Ovary (tissue), 3 donors: ENCODE data around the gene RASAL2.

Experiments used
- EP300 ChIP-seq: sonication (generic); formaldehyde crosslinking; IDR thresholded peaks from one replicate; pipeline ENCODE4 v1.6.1; 2017; ENCODE audit warnings: antibody characterized with exemption
- POLR2A ChIP-seq: fragments of 450-650 bp; IDR thresholded peaks from one replicate; pipeline ENCODE4 v1.6.1; 2017; ENCODE audit warnings: antibody characterized with exemption, mild to moderate bottlenecking, moderate library complexity
- TF ChIP-seq, protein P1 (sequence below), 3 donors: fragments of 450-650 bp in 2 of 3; fragments of 200-600 bp in 1 of 3; IDR thresholded peaks; one replicate each; pipeline versions ENCODE4 v1.5.1 to v1.8.0; 2016 to 2022; ENCODE audit warnings: antibody characterized with exemption in 3 of 3, mild to moderate bottlenecking in 1 of 3
- donor health status: DM: no; HTN: no; CAD: no.

DNA sequence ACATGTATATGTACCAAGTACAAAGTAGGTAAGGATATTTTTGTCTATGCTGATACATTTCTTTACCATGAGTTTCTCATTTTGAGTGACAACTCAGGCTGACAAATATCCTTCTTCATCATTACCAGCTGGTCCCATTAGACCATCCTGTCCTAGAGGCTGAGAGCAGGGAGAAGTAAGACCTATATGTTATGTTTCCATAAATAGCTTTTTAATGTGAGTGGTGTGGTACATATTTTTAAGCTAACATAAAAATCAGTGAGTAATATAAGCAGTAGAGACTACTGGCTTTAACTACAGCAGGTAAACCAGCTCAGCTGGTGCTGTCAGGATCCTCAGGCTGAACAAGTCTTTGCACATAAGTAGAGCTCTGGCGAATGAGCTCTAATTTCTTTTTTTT lies 340.5 kb downstream of the RASAL2 start:
- no peak for TF ChIP-seq POLR2A
- no peak for TF ChIP-seq EP300
- TF ChIP-seq, protein P1, sequence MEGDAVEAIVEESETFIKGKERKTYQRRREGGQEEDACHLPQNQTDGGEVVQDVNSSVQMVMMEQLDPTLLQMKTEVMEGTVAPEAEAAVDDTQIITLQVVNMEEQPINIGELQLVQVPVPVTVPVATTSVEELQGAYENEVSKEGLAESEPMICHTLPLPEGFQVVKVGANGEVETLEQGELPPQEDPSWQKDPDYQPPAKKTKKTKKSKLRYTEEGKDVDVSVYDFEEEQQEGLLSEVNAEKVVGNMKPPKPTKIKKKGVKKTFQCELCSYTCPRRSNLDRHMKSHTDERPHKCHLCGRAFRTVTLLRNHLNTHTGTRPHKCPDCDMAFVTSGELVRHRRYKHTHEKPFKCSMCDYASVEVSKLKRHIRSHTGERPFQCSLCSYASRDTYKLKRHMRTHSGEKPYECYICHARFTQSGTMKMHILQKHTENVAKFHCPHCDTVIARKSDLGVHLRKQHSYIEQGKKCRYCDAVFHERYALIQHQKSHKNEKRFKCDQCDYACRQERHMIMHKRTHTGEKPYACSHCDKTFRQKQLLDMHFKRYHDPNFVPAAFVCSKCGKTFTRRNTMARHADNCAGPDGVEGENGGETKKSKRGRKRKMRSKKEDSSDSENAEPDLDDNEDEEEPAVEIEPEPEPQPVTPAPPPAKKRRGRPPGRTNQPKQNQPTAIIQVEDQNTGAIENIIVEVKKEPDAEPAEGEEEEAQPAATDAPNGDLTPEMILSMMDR (IDR thresholded peaks at IDR 0.05): no peak
